GM12865 (cell line): Measurements from ENCODE around the gene CLDN14.

Experiments used
- DNase-seq: peaks from one replicate; pipeline ENCODE4 v3.0.0; 2010; ENCODE audit warnings: low read depth
- H3K4me3 ChIP-seq: 2 replicates; pipeline ENCODE4 v1.5.1; 2011; ENCODE audit warnings: mild to moderate bottlenecking, low read depth, low read length, control low read depth
- TF ChIP-seq, protein P1 (sequence below): IDR thresholded peaks from 2 replicates; pipeline ENCODE4 v1.5.1; 2011; ENCODE audit warnings: low read length, control low read depth, low read depth, inconsistent platforms; ENCODE audit not compliant: insufficient read depth; ENCODE audit errors: missing control alignments

Gene CLDN14

DNA sequence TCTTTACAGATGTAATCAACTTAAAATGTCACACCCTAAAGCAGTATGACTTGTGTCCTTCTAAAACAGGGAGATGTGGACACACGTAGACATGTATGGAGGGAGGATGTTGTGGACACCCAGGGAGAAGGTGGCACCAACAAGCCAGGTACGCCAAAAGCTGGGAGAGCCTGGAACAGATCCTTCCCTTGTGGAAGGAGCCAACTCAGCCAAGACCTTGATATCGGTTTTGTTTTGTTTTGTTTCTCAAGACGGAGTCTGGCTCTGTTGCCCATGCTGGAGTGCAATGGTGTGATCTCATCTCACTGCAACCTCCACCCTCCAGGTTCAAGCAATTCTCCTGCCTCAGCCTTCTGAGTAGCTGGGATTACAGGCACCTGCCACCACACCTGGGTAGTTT is 49.1 kb downstream of the CLDN14 start:
- no peak for DNase-seq
- no peak overlapping the region for H3K4me3 ChIP-seq
- TF ChIP-seq, protein P1, sequence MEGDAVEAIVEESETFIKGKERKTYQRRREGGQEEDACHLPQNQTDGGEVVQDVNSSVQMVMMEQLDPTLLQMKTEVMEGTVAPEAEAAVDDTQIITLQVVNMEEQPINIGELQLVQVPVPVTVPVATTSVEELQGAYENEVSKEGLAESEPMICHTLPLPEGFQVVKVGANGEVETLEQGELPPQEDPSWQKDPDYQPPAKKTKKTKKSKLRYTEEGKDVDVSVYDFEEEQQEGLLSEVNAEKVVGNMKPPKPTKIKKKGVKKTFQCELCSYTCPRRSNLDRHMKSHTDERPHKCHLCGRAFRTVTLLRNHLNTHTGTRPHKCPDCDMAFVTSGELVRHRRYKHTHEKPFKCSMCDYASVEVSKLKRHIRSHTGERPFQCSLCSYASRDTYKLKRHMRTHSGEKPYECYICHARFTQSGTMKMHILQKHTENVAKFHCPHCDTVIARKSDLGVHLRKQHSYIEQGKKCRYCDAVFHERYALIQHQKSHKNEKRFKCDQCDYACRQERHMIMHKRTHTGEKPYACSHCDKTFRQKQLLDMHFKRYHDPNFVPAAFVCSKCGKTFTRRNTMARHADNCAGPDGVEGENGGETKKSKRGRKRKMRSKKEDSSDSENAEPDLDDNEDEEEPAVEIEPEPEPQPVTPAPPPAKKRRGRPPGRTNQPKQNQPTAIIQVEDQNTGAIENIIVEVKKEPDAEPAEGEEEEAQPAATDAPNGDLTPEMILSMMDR, result no peak

DNA sequence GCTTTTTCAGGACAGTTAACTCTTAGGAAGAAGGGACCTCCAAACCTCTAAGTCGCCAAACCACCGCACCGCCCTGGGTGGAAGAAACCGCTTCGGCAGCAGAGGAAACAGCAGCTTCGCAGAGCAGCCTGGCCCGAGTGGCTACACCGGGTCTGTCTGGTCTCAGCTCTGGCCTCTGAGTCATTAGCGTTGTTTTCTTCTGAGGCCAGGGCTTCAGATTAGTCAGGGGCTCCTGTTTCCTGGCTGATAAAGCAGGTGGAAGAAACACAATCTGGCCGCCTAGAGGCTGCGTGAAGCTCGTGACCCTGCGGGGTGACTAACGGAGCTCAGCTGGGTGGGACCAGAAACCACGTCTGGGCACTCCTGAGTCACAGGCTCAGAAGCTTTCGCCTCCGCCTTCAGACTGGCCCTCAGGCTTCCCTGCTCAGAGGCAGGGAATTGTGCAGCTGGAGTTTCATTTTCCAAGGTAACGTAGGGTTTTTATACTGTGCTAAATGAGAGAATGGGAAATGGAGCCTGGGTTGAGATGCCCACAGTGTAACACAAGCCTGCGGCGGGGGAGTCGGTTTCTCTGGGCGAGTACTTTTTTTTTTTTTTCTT is 49.9 kb downstream of the CLDN14 start:
- peak; percentile 88 for DNase-seq
- H3K4me3 ChIP-seq, result peak overlapping the region; percentile 36
- TF ChIP-seq, protein P1, result peak; percentile 21

DNA sequence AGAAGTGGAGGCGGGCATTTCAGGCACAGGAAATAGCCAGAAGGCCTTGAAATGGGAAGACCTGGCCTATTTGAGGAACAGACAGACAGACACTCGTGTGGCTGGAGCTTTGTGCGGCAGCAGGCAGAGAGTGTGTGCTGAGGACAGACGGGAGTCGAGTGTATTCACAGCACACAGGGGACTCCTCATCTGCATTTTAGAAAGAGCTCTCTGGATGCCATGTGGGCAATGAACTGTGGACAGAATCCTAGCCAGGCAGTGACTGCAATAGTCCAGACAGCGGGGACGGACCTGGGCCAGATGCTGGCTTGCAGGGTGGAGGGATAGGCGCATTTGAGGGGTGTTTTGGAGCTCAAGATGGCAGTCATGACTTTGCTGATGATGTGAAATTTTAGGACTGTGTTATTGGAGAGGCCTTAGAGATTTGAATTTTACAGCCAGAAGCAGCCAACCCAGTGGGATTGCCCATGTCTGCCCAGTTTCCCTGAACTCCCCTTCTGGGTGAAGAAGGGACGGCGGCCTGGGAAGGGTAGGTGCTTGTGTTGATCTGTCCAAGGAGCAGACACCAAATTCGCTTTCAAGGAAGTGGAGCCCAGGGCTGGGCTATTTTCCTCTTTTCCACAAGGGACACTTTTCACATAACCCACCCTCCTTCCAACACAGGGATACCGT is 51.0 kb downstream of the CLDN14 start:
- DNase-seq, result no peak
- H3K4me3 ChIP-seq, result no peak overlapping the region
- TF ChIP-seq, protein P1, result no peak

DNA sequence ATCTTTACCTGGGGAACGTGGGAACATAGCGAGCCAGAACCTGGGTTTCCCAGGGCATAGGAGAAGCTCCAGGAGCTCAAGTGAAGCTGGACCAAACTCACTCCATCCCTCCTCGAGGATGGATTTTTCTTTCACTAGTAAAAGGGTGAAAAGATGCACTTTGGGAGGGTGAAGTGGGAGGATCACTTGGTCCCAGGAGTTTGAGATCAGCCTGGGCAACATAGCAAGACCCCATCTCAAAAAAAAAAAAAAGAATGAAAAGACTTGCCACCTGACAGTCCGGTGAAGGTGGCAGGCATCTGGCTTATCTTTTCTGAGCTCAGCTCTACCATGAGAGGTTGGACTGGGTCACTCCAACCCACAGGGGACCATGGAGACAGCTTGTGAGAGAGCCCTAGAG is 52.4 kb downstream of the CLDN14 start:
- TF ChIP-seq, protein P1, result no peak
- no peak overlapping the region for H3K4me3 ChIP-seq
- no peak for DNase-seq

DNA sequence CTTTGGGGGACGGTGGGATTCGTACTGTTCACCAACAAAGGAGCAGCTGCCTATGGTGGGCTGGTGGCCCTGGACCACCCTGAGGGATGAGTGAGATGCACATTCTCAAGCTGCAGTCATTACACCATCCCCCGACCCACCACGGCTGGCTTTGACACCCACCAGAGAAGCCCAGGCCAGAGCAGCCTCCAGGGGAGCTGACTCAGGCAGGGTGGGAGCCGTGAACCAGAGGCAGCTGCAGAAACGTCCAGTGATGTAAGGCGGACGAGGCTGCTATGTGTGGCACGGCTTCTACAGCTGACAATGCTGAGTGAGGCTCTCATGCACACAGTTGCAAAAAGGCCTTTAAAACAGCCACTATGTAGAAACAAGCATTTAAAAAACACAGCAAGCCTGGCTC is 54.6 kb downstream of the CLDN14 start:
- TF ChIP-seq, protein P1, result no peak
- H3K4me3 ChIP-seq, result no peak overlapping the region
- no peak for DNase-seq

DNA sequence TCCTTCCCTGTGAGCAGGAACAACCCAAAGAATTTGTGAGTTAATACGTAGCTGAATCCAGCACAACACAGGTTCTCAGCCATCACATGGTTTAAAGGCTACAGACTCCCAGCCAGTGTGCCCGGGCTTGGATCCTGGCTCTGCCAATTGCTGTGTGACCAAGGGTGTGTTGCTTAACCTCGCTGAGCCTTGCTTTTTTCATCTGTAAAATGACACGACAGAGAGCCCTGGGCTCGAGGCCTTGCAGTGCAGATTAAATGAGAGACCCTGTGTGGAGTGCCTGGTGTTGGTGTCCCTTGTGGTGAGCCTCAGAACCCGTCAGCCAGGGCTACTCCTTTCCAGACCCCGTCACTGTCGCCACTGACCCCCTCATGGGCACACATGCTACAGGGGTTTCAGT is 55.3 kb downstream of the CLDN14 start:
- TF ChIP-seq, protein P1, result no peak
- no peak overlapping the region for H3K4me3 ChIP-seq
- DNase-seq, result no peak
